Endothelial cell of umbilical vein (primary cell): Measurements from ENCODE around the gene NFIA. TPM values are rescaled to one million over a fixed set of nuclear protein-coding genes. Genes with fewer than 3 reads are reported as not detected.

Experiments
- BruUV-seq: library from RNA; stranded (reverse); fragments of 400-500 nt; replicated peaks from 2 replicates; lab custom pipeline; 2021; lab: Mats Ljungman, UMichigan
- CTCF ChIA-PET: fragments of 300-600, 350-600 bp; sonication (Branson Sonifier 250); formaldehyde crosslinking; loops from one replicate; lab custom pipeline; 2021; ENCODE audit warnings: antibody characterized with exemption, inconsistent platforms; lab: Charles Lee
- POLR2A ChIA-PET: fragments of 300-600, 350-600 bp; sonication (Branson Sonifier 250); formaldehyde crosslinking; loops from one replicate; lab custom pipeline; 2021; ENCODE audit warnings: antibody characterized with exemption, inconsistent platforms; lab: Charles Lee
- DNase-seq: peaks from one replicate; pipeline ENCODE4 v3.0.0-alpha.2; 2011; ENCODE audit warnings: low read depth, low spot score
- FAIRE-seq: peaks from 2 replicates; lab custom pipeline; 2011; peaks lifted over from hg19 to GRCh38; lab: Jason Lieb, UNC
- H2AFZ ChIP-seq: 2 replicates; pipeline ENCODE4 v1.6.0; 2012; ENCODE audit warnings: low read depth, low read length, control low read depth, inconsistent platforms
- H3K27ac ChIP-seq: 2 replicates; pipeline ENCODE4 v1.5.1; 2011; ENCODE audit warnings: low read depth, mild to moderate bottlenecking, control low read depth, low read length, moderate library complexity; ENCODE audit not compliant: insufficient read depth
- H3K27me3 ChIP-seq, 2 experiments: 2 replicates each; pipeline versions ENCODE4 v1.6.0 to v1.6.1; 2011; ENCODE audit warnings: low read length in 2 of 2, mixed read lengths in 1 of 2; ENCODE audit not compliant: control insufficient read depth in 2 of 2, insufficient read depth in 2 of 2
- H3K36me3 ChIP-seq, 2 experiments: 2 replicates in 1 of 2; 3 replicates in 1 of 2; pipeline ENCODE4 v1.5.1; 2011; ENCODE audit warnings: low read length in 2 of 2, mild to moderate bottlenecking in 1 of 2, moderate library complexity in 1 of 2; ENCODE audit not compliant: control insufficient read depth in 2 of 2, insufficient read depth in 2 of 2; ENCODE audit errors: extremely low read depth in 1 of 2
- H3K4me1 ChIP-seq: 3 replicates; pipeline ENCODE4 v1.5.1; 2011; ENCODE audit warnings: mild to moderate bottlenecking, low read length; ENCODE audit not compliant: control insufficient read depth, insufficient read depth; ENCODE audit errors: extremely low read depth
- H3K4me2 ChIP-seq: 2 replicates; pipeline ENCODE4 v1.6.1; 2011; ENCODE audit warnings: low read length, control low read depth, mixed read lengths; ENCODE audit not compliant: insufficient read depth
- H3K4me3 ChIP-seq, 3 experiments: fragments of 200-600 bp in 1 of 3; sonication (generic), shearing (Covaris generic) in 1 of 3; replicated peaks in 1 of 3; 2 replicates each; pipeline ENCODE4 v1.5.1; 2011 to 2016; ENCODE audit warnings: control low read depth in 3 of 3, low read length in 3 of 3, mild to moderate bottlenecking in 2 of 3, inconsistent platforms in 1 of 3, low read depth in 1 of 3, moderate library complexity in 1 of 3; ENCODE audit not compliant: insufficient read depth in 1 of 3
- H3K79me2 ChIP-seq: 2 replicates; pipeline ENCODE4 v1.6.0; 2012; ENCODE audit warnings: low read length, inconsistent platforms; ENCODE audit not compliant: control insufficient read depth, insufficient read depth
- H3K9ac ChIP-seq: replicated peaks from 2 replicates; pipeline ENCODE3; 2011; ENCODE audit warnings: low read length, control low read depth; ENCODE audit not compliant: insufficient read depth; ENCODE audit errors: extremely low read depth
- H3K9me1 ChIP-seq: replicated peaks from 3 replicates; pipeline ENCODE4 v1.6.0; 2011; ENCODE audit warnings: mild to moderate bottlenecking, low read length; ENCODE audit not compliant: control insufficient read depth, insufficient read depth; ENCODE audit errors: extremely low read depth
- H3K9me3 ChIP-seq: replicated peaks from 2 replicates; pipeline ENCODE4 v1.5.1; 2012; ENCODE audit warnings: low read length, inconsistent platforms; ENCODE audit not compliant: control insufficient read depth, insufficient read depth
- H4K20me1 ChIP-seq: replicated peaks from 2 replicates; pipeline ENCODE3; 2011; ENCODE audit warnings: mild to moderate bottlenecking, low read length; ENCODE audit not compliant: control insufficient read depth, insufficient read depth; ENCODE audit errors: extremely low read depth
- EZH2 ChIP-seq: IDR thresholded peaks from 2 replicates; pipeline ENCODE4 v1.6.1; 2012; ENCODE audit warnings: borderline replicate concordance, low read depth, mild to moderate bottlenecking, moderate library complexity, low read length, inconsistent platforms; ENCODE audit not compliant: severe bottlenecking
- FOS ChIP-seq: IDR thresholded peaks from 2 replicates; pipeline ENCODE4 v1.6.1; 2011; ENCODE audit warnings: mild to moderate bottlenecking, low read length, moderate library complexity, borderline replicate concordance; ENCODE audit not compliant: insufficient read depth
- GATA2 ChIP-seq: IDR thresholded peaks from 2 replicates; pipeline ENCODE4 v1.7.0; 2011; ENCODE audit warnings: low read depth, mild to moderate bottlenecking, moderate library complexity, mixed read lengths, low read length; ENCODE audit not compliant: insufficient read length, insufficient read depth
- JUN ChIP-seq: IDR thresholded peaks from 2 replicates; pipeline ENCODE4 v1.6.1; 2011; ENCODE audit warnings: borderline replicate concordance, low read depth; ENCODE audit not compliant: insufficient read length, insufficient read depth
- MAX ChIP-seq: IDR thresholded peaks from 2 replicates; pipeline ENCODE4 v1.6.1; 2011; ENCODE audit not compliant: insufficient read depth, insufficient read length
- MYC ChIP-seq: IDR thresholded peaks from one replicate; pipeline ENCODE4 v1.6.1; 2011; ENCODE audit warnings: mild to moderate bottlenecking, low read depth, low read length
- POLR2A ChIP-seq: IDR thresholded peaks from 2 replicates; pipeline ENCODE4 v1.6.1; 2012; ENCODE audit warnings: low read depth, mild to moderate bottlenecking, control low read depth, low read length
- POLR2AphosphoS5 ChIP-seq: IDR thresholded peaks from 2 replicates; pipeline ENCODE4 v1.6.1; 2012; ENCODE audit warnings: low read depth, mild to moderate bottlenecking, control low read depth, low read length, moderate library complexity; ENCODE audit not compliant: insufficient read depth
- dilution Hi-C: fragments of 300-500 bp; cut with MboI; formaldehyde crosslinking; loops from one replicate; pipeline ENCODE4 v1.15.0; 2019; ENCODE audit warnings: low sequenced_read_pairs; ENCODE audit not compliant: extremely low pct_ligation_motif_present
- intact Hi-C: fragments of 100-400 bp; cut with micrococcal nuclease; formaldehyde crosslinking; loops from one replicate; pipeline ENCODE4 v1.10.0; 2022
- polyA plus RNA-seq, 4 experiments: library from polyadenylated mRNA; depleted of rRNA in 3 of 4; stranded (reverse) in 3 of 4; unstranded in 1 of 4; fragments of >200 nt; gene quantifications; 2 replicates each; pipeline versions ENCODE4 v1.2.1 to v1.2.3, GENCODE V29; 2011 to 2012; ENCODE audit warnings: missing spikeins in 1 of 4
- total RNA-seq: library from RNA; stranded (reverse); gene quantifications from 2 replicates; pipeline ENCODE4 v1.2.3, GENCODE V29; 2021
- TF ChIP-seq, protein P1 (sequence below), 2 donors: IDR thresholded peaks; 1 replicate in 1 of 2; 2 replicates in 1 of 2; pipeline ENCODE4 v1.5.1; 2011; ENCODE audit warnings: low read length in 2 of 2, mild to moderate bottlenecking in 2 of 2, moderate library complexity in 2 of 2, control low read depth in 1 of 2, inconsistent platforms in 1 of 2, low read depth in 1 of 2; ENCODE audit not compliant: insufficient read depth in 1 of 2; ENCODE audit errors: extremely low read depth in 1 of 2

The NFIA gene
- total and polyA plus RNA-seq, 2 donors (not counting 3 experiments of a cell fraction or from before 2014, with no cell fraction given) = 25.5 to 47.0 TPM

DNA sequence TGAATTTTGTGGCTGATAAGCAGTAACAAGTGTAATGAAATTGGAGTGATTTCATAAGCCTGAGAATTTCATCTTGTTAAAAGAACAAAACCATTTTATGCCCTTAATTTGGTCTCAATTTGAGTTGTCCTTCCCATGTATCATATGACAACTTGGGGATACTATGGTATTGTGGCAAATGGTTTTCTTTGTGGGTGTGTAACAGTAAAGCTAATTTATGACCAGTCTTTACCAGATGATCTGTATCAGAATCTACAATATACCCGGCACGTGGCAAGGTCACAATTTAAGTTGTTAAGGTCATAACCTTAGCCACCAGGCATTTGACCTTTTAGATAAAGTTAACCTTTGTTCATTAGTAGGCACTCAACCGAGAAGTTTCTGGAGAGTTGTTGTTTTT lies 9.1 kb downstream of the NFIA start:
- no peak for FAIRE-seq
- dilution Hi-C loops (no loop called here), intact Hi-C loops (no loop called here)
- Histone ChIP-seq H3K4me3 (no peak overlapping the region), H3K4me2 (no peak overlapping the region), H3K79me2 (peaks cover 60% of the 10 kb centered on the region), H3K9me3 (no peaks in the 10 kb centered on the region), H3K27ac (no peak overlapping the region), H3K9me1 (no peaks in the 10 kb centered on the region), H3K36me3 (peaks cover 3 to 5% of the 10 kb centered on the region in 2 experiments), H2AFZ (no peak overlapping the region), H3K9ac (no peak overlapping the region), H4K20me1 (peaks cover 2% of the 10 kb centered on the region), H3K27me3 (no peaks in the 10 kb centered on the region), H3K4me1 (peaks cover 7% of the 10 kb centered on the region)
- TF ChIP-seq EZH2 = no peak
- TF ChIP-seq POLR2AphosphoS5 = no peak
- TF ChIP-seq, protein P1, sequence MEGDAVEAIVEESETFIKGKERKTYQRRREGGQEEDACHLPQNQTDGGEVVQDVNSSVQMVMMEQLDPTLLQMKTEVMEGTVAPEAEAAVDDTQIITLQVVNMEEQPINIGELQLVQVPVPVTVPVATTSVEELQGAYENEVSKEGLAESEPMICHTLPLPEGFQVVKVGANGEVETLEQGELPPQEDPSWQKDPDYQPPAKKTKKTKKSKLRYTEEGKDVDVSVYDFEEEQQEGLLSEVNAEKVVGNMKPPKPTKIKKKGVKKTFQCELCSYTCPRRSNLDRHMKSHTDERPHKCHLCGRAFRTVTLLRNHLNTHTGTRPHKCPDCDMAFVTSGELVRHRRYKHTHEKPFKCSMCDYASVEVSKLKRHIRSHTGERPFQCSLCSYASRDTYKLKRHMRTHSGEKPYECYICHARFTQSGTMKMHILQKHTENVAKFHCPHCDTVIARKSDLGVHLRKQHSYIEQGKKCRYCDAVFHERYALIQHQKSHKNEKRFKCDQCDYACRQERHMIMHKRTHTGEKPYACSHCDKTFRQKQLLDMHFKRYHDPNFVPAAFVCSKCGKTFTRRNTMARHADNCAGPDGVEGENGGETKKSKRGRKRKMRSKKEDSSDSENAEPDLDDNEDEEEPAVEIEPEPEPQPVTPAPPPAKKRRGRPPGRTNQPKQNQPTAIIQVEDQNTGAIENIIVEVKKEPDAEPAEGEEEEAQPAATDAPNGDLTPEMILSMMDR (IDR thresholded peaks at IDR 0.05; ENCODE audit: extremely low read depth in 1 of 2, insufficient read depth in 1 of 2, low read depth in 1 of 2, low read length in 2 of 2) = no peak
- TF ChIP-seq POLR2A = no peak
- TF ChIP-seq MAX = no peak
- no peak for TF ChIP-seq MYC
- no peak for TF ChIP-seq JUN
- no peak for TF ChIP-seq FOS
- TF ChIP-seq GATA2 = no peak
- ChIA-PET POLR2A (no interaction called here), CTCF (no interaction called here)
- DNase-seq = peak; percentile 3
- no TSS peak for BruUV-seq
